ENCODE data around the gene SUSD4.

The SUSD4 gene

DNA sequence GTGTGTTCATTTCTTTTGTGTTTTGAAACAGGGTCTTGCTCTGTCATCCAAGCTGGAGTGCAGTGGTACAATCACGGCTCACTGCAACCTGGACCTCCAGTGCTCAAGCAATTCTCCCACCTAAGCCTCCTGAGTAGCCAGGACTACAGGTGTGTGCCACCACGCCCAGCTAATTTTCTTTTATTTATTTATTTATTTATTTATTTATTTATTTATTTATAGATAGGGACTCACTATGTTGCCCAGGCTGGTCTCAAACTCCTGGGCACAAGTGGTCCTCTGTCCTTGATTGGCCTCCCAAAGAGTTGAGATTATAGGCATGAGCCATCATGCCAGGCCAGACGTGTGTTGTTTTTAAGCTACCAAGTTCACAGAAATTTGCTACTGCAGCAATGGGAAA lies 177.2 kb downstream of the SUSD4 start:
- Histone ChIP-seq H4K20me1 (ENCODE audit: insufficient read depth, low read length) (no peaks in the 10 kb centered on the region), H3K4me1 (ENCODE audit: insufficient read depth, low read length, severe bottlenecking) (no peaks in the 10 kb centered on the region), H3K9me2 (ENCODE audit: low read depth, low read length) (no peaks in the 10 kb centered on the region), H2AFZ (ENCODE audit: low read length) (no peak overlapping the region), H3K4me2 (ENCODE audit: low read length) (no peak overlapping the region), H3K27ac (ENCODE audit: low read depth, low read length, poor library complexity, severe bottlenecking) (no peak overlapping the region), H3K9me3 (ENCODE audit: low read length) (no peaks in the 10 kb centered on the region), H3K9ac (ENCODE audit: low read length) (no peak overlapping the region), H3K79me2 (ENCODE audit: insufficient read depth, low read length) (no peaks in the 10 kb centered on the region), H3K36me3 (ENCODE audit: insufficient read depth, low read length) (no peaks in the 10 kb centered on the region), H3F3A (ENCODE audit: insufficient read depth, low read length) (no peaks in the 10 kb centered on the region), H3K27me3 (ENCODE audit: insufficient read depth, low read length) (no peaks in the 10 kb centered on the region), H3K4me3 (ENCODE audit: low read depth, low read length, poor library complexity, severe bottlenecking) (no peak overlapping the region)
- no peak for TF ChIP-seq EZH2 (IDR thresholded peaks at IDR 0.05; ENCODE audit: borderline replicate concordance, low read length)

DNA sequence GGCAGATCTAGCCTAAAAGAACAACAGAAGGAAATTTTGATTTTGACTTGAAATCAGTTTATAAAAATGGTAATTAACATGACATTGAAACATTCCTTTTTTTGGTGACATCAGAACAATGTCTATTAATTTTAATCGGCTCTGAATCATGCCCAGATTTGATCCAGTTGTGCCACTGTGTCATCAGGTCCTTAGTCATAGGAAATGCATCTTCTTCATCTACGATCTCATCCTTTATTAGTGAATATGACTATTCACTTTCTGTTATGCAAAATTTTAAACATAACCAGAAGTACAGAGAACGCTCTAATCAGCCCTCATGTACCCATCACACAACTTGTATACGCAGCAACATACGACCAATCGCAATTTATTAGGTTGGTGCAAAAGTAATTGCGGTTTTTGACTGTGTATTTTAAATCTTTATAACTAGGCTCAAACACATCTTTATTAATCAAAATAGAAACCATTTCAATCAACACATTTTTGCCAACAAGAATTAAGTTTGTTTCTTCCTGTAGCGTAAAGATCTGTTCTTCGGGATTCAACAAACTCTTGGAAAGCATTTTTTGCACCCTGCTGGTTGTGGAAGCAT lies 180.6 kb downstream of the SUSD4 start:
- Histone ChIP-seq H3K4me1 (ENCODE audit: insufficient read depth, low read length, severe bottlenecking) (no peaks in the 10 kb centered on the region), H3K4me3 (ENCODE audit: low read depth, low read length, poor library complexity, severe bottlenecking) (no peak overlapping the region), H4K20me1 (ENCODE audit: insufficient read depth, low read length) (no peaks in the 10 kb centered on the region), H3F3A (ENCODE audit: insufficient read depth, low read length) (no peaks in the 10 kb centered on the region), H3K9ac (ENCODE audit: low read length) (no peak overlapping the region), H3K4me2 (ENCODE audit: low read length) (no peak overlapping the region), H3K9me3 (ENCODE audit: low read length) (no peaks in the 10 kb centered on the region), H3K79me2 (ENCODE audit: insufficient read depth, low read length) (no peaks in the 10 kb centered on the region), H2AFZ (ENCODE audit: low read length) (no peak overlapping the region), H3K36me3 (ENCODE audit: insufficient read depth, low read length) (no peaks in the 10 kb centered on the region), H3K27ac (ENCODE audit: low read depth, low read length, poor library complexity, severe bottlenecking) (no peak overlapping the region), H3K27me3 (ENCODE audit: insufficient read depth, low read length) (no peaks in the 10 kb centered on the region), H3K9me2 (ENCODE audit: low read depth, low read length) (no peaks in the 10 kb centered on the region)
- TF ChIP-seq EZH2 (IDR thresholded peaks at IDR 0.05; ENCODE audit: borderline replicate concordance, low read length), result no peak
- TF ChIP-seq, protein P1, sequence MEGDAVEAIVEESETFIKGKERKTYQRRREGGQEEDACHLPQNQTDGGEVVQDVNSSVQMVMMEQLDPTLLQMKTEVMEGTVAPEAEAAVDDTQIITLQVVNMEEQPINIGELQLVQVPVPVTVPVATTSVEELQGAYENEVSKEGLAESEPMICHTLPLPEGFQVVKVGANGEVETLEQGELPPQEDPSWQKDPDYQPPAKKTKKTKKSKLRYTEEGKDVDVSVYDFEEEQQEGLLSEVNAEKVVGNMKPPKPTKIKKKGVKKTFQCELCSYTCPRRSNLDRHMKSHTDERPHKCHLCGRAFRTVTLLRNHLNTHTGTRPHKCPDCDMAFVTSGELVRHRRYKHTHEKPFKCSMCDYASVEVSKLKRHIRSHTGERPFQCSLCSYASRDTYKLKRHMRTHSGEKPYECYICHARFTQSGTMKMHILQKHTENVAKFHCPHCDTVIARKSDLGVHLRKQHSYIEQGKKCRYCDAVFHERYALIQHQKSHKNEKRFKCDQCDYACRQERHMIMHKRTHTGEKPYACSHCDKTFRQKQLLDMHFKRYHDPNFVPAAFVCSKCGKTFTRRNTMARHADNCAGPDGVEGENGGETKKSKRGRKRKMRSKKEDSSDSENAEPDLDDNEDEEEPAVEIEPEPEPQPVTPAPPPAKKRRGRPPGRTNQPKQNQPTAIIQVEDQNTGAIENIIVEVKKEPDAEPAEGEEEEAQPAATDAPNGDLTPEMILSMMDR (IDR thresholded peaks at IDR 0.05; ENCODE audit: low read length), result no peak

DNA sequence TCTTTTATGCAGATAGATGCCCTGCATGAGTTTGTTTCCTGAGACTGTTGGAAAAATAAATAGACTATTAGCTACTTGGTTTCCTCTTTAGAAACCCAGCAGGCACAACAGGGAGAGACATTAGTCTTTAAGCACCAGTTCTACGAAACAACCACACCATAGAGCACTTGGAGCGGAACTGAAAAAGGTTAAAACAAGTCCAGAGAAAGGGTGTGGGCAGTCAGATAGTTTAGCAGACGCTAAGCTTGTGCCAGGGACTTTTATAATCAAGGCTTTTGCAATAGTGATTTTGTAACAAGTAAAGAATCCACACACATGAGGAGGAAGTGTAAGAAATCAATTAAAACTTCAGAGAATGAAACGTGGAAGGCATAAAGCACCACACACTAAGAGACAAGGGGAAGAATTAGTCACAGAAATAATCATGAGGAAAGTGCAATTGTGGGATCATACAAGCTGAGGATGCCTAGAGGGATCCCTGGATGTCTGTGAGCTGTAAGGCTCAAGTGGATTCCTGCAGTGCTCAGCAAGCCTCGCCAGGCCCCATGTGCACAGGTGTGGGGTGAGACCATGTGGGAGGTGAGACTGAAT lies 183.2 kb downstream of the SUSD4 start:
- H2AFZ ChIP-seq (ENCODE audit: low read length), result no peak overlapping the region
- no peak overlapping the region for H3K27ac ChIP-seq (ENCODE audit: low read depth, low read length, poor library complexity, severe bottlenecking)
- no peaks in the 10 kb centered on the region for H3K9me2 ChIP-seq (ENCODE audit: low read depth, low read length)
- no peaks in the 10 kb centered on the region for H4K20me1 ChIP-seq (ENCODE audit: insufficient read depth, low read length)
- no peaks in the 10 kb centered on the region for H3K79me2 ChIP-seq (ENCODE audit: insufficient read depth, low read length)
- H3K9me3 ChIP-seq (ENCODE audit: low read length), result no peaks in the 10 kb centered on the region
- H3K4me1 ChIP-seq (ENCODE audit: insufficient read depth, low read length, severe bottlenecking), result no peaks in the 10 kb centered on the region
- no peak overlapping the region for H3K4me3 ChIP-seq (ENCODE audit: low read depth, low read length, poor library complexity, severe bottlenecking)
- no peaks in the 10 kb centered on the region for H3K36me3 ChIP-seq (ENCODE audit: insufficient read depth, low read length)
- H3F3A ChIP-seq (ENCODE audit: insufficient read depth, low read length), result no peaks in the 10 kb centered on the region
- H3K27me3 ChIP-seq (ENCODE audit: insufficient read depth, low read length), result no peaks in the 10 kb centered on the region
- no peak overlapping the region for H3K4me2 ChIP-seq (ENCODE audit: low read length)
- no peak overlapping the region for H3K9ac ChIP-seq (ENCODE audit: low read length)
- no peak for TF ChIP-seq EZH2 (IDR thresholded peaks at IDR 0.05; ENCODE audit: borderline replicate concordance, low read length)
- TF ChIP-seq, protein P1 (IDR thresholded peaks at IDR 0.05; ENCODE audit: low read length), result no peak

DNA sequence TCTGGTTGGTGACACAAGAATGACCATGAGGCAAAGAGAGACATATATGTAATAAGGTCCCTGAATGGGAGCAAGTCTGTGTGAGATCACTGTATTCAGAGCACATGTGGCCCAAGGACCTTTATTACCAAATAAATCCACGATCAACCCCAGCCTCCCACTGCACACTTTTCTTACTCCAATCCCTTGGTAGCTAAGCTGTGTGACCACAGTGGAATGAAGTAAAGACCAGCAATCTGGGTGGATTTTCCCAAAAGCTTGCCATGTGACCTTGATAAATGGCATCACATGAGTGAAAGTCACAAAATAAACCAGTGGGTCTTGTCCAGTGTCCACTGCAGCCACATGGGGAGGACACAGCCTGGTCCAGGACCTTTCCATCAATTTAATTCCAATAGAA lies 184.2 kb downstream of the SUSD4 start:
- Histone ChIP-seq H4K20me1 (ENCODE audit: insufficient read depth, low read length) (no peaks in the 10 kb centered on the region), H3K79me2 (ENCODE audit: insufficient read depth, low read length) (no peaks in the 10 kb centered on the region), H3K9me3 (ENCODE audit: low read length) (no peaks in the 10 kb centered on the region), H2AFZ (ENCODE audit: low read length) (no peak overlapping the region), H3K9me2 (ENCODE audit: low read depth, low read length) (no peaks in the 10 kb centered on the region), H3K4me2 (ENCODE audit: low read length) (no peak overlapping the region), H3K4me3 (ENCODE audit: low read depth, low read length, poor library complexity, severe bottlenecking) (no peak overlapping the region), H3K9ac (ENCODE audit: low read length) (no peak overlapping the region), H3K27ac (ENCODE audit: low read depth, low read length, poor library complexity, severe bottlenecking) (no peak overlapping the region), H3F3A (ENCODE audit: insufficient read depth, low read length) (no peaks in the 10 kb centered on the region), H3K27me3 (ENCODE audit: insufficient read depth, low read length) (no peaks in the 10 kb centered on the region), H3K36me3 (ENCODE audit: insufficient read depth, low read length) (no peaks in the 10 kb centered on the region), H3K4me1 (ENCODE audit: insufficient read depth, low read length, severe bottlenecking) (no peaks in the 10 kb centered on the region)
- TF ChIP-seq, protein P1 (IDR thresholded peaks at IDR 0.05; ENCODE audit: low read length), result no peak
- no peak for TF ChIP-seq EZH2 (IDR thresholded peaks at IDR 0.05; ENCODE audit: borderline replicate concordance, low read length)

Data from OCI-LY1 (cell line).